ENCODE data around the gene TMEM52B.

TMEM52B gene

DNA sequence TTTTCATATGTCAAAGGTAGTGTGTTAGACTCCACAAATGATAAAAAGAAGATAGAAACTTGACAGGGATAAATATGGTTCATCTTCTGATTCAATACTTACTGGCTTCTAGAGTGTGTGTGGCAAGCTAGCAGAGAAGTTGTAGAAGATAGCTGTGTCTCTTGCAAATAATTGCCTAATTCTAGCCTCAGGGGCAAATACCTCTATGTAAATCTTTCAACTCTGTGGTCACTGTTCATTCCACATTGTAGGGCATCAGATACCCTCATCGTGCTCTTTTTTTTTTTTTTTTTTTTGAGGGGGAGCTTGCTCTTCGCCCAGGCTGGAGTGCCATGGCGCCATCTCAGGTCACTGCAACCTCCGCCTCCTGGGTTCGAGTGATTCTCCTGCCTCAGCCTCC lies 8.6 kb upstream of the TMEM52B start:
- Histone ChIP-seq H2AFZ (ENCODE audit: low read depth, low read length) (no peak overlapping the region), H3K79me2 (ENCODE audit: insufficient read depth, low read length) (no peaks in the 10 kb centered on the region), H4K20me1 (ENCODE audit: insufficient read depth, low read length) (no peaks in the 10 kb centered on the region), H3K36me3 (ENCODE audit: insufficient read depth, low read length) (no peaks in the 10 kb centered on the region), H3K4me3 (ENCODE audit: low read depth in 1 of 2, low read length in 2 of 2) (no peak overlapping the region), H3K4me2 (ENCODE audit: insufficient read depth, low read length) (no peak overlapping the region), H3K4me1 (ENCODE audit: insufficient read depth, low read length) (no peaks in the 10 kb centered on the region), H3K27me3 (ENCODE audit: insufficient read depth, low read length, poor library complexity) (peaks cover 35% of the 10 kb centered on the region), H3K27ac (ENCODE audit: low read length) (no peak overlapping the region), H3K9ac (ENCODE audit: low read depth, low read length) (no peak overlapping the region), H3K9me3 (ENCODE audit: insufficient read depth, low read length, severe bottlenecking) (no peaks in the 10 kb centered on the region)
- no peak for TF ChIP-seq CTCF (IDR thresholded peaks at IDR 0.05; ENCODE audit: borderline replicate concordance, extremely low read depth, low read length, poor library complexity, severe bottlenecking)
- TF ChIP-seq EZH2 (IDR thresholded peaks at IDR 0.05; ENCODE audit: borderline replicate concordance, low read depth, low read length, severe bottlenecking) = no peak
- DNase-seq = no peak
- no peak for ATAC-seq (ENCODE audit: insufficient read depth, low read depth)

DNA sequence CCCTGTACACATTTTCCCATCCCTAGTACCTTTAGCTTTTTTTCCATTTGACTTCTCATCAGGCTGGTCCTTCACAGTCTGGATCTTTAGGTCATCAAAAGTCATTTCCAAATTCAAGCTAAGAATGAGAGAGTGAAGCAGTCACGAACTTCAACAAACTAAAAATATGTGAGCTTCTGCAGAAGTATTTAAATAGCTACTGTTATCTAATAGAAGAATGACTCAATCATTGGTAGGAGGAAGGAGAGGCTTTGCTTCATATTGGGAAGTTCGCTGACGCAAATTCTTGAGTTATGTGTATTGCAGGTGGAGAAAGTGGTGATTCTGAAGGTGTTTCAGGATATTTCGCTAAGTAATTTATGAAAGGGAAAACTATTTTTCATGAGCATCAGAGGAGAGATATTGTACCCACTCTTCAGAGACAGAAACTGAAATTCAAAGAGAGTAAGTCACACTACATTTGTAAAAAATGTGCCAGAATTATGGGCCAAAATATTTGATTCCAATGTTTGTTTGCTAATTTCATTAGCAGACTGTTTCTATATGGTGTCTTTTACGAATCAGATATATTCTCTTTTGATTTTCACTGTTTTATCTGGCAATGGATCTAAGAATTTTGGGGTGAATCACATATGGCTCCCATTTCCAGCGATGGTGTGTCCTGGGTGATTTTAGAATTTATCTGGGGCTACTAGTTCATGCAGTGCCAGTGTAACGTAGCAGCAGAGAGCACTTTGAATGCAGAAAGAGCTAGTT lies 6.7 kb upstream of the TMEM52B start, which contains the start of gene OLR1:
Gene OLR1 (minus strand): TSS at position 160 of the 756 bp plus-strand sequence. CDS start 55 bp downstream, at position 105.
- DNase-seq (no peak), ATAC-seq (ENCODE audit: insufficient read depth, low read depth) (no peak)
- Histone ChIP-seq H2AFZ (ENCODE audit: low read depth, low read length) (no peak within 1 kb of the TSS), H3K4me1 (ENCODE audit: insufficient read depth, low read length) (no peaks in the 10 kb centered on the region), H3K79me2 (ENCODE audit: insufficient read depth, low read length) (no peaks in the 10 kb centered on the region), H3K4me3 (ENCODE audit: low read depth in 1 of 2, low read length in 2 of 2) (no peak within 1 kb of the TSS), H3K36me3 (ENCODE audit: insufficient read depth, low read length) (no peaks in the 10 kb centered on the region), H3K9me3 (ENCODE audit: insufficient read depth, low read length, severe bottlenecking) (no peaks in the 10 kb centered on the region), H3K4me2 (ENCODE audit: insufficient read depth, low read length) (no peak within 1 kb of the TSS), H3K27ac (ENCODE audit: low read length) (no peak within 1 kb of the TSS), H3K9ac (ENCODE audit: low read depth, low read length) (no peak within 1 kb of the TSS), H3K27me3 (ENCODE audit: insufficient read depth, low read length, poor library complexity) (peaks cover 35% of the 10 kb centered on the region), H4K20me1 (ENCODE audit: insufficient read depth, low read length) (no peaks in the 10 kb centered on the region)
- TF ChIP-seq CTCF (IDR thresholded peaks at IDR 0.05; ENCODE audit: borderline replicate concordance, extremely low read depth, low read length, poor library complexity, severe bottlenecking) (no peak), EZH2 (IDR thresholded peaks at IDR 0.05; ENCODE audit: borderline replicate concordance, low read depth, low read length, severe bottlenecking) (no peak)

DNA sequence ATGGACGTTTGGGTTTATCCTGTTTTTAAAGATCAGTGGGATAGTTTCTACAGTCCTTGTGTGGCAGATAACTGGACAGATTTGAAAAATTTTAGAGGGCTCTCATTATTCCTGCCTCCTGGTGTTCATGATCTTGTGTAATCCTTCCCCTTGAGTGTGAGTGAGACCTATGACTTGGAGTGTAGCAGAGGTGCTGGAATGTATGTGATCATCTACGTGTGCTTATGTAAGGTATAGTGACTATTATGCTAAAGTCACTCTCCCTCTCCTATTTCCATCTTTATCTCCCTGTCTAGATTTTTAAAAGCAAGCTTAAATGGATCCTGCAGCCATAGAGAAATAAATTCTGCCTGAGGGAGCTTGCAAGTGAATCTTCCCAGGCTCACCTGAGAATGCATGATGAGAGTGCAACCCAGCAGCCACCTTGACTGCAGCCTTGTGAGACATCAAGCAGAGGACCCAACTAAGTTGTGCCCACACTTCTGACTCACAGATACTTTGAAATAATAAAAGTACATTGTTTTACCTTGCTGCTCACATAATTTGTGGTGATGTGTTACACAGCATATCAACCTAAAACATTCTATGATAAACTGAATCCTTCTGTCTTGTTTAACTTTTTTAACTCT lies 3.7 kb upstream of the TMEM52B start:
- H3K36me3 ChIP-seq (ENCODE audit: insufficient read depth, low read length) = no peaks in the 10 kb centered on the region
- no peak overlapping the region for H3K4me2 ChIP-seq (ENCODE audit: insufficient read depth, low read length)
- H3K9ac ChIP-seq (ENCODE audit: low read depth, low read length) = no peak overlapping the region
- no peaks in the 10 kb centered on the region for H3K79me2 ChIP-seq (ENCODE audit: insufficient read depth, low read length)
- no peak for DNase-seq
- H4K20me1 ChIP-seq (ENCODE audit: insufficient read depth, low read length) = no peaks in the 10 kb centered on the region
- H3K27me3 ChIP-seq (ENCODE audit: insufficient read depth, low read length, poor library complexity) = peaks cover 17% of the 10 kb centered on the region
- no peak for TF ChIP-seq CTCF (IDR thresholded peaks at IDR 0.05; ENCODE audit: borderline replicate concordance, extremely low read depth, low read length, poor library complexity, severe bottlenecking)
- no peak for TF ChIP-seq EZH2 (IDR thresholded peaks at IDR 0.05; ENCODE audit: borderline replicate concordance, low read depth, low read length, severe bottlenecking)
- H3K4me1 ChIP-seq (ENCODE audit: insufficient read depth, low read length) = no peaks in the 10 kb centered on the region
- H2AFZ ChIP-seq (ENCODE audit: low read depth, low read length) = no peak overlapping the region
- H3K27ac ChIP-seq (ENCODE audit: low read length) = no peak overlapping the region
- no peak for ATAC-seq (ENCODE audit: insufficient read depth, low read depth)
- H3K4me3 ChIP-seq (ENCODE audit: low read depth in 1 of 2, low read length in 2 of 2) = no peak overlapping the region
- H3K9me3 ChIP-seq (ENCODE audit: insufficient read depth, low read length, severe bottlenecking) = no peaks in the 10 kb centered on the region

All from DND-41 (cell line).